ENCODE measurements around the gene CCDC187.
"Not testable (repeated sequence)": the region's sequence is repeated elsewhere in the genome, so short reads cannot be mapped to it uniquely, and the experiment has no call there.

Gene CCDC187

GRCh38 chr9:136283291-136284235, 20.3 kb downstream of the CCDC187 start:
- DNase-seq = peak; percentile 73

DNA sequence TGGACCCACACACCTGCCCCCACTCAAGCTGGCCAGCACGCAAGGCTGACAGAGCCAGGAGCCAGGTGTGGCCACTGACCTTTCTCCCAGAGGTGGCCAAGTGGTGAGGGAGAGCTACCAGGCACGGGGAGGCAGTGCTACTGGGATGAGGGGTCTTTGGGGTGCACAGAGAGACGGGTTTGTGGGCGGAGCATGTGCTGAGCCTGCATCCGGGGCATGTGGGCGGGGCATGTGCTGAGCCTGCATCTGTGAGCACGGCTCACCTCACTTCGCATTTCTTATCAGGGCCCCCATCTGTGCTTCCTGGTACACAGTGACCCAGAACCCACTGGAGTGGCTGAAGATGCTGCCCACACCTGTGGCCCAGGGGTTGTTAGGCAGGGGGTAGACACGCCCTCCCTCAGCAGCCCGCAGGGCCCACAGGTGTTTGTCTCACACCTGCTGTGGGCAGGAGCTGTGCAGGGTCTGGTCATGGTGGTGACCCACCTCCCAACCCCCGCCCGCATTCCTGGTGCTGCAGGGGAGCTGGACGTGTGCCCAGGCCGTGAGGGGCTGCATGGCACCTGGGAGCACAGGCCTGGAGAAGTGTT, 21.5 kb downstream of the CCDC187 start:
- no peak for DNase-seq

GRCh38 chr9:136281421-136282271, 22.2 kb downstream of the CCDC187 start:
- no peak for DNase-seq

GRCh38 chr9:136280535-136281315, 23.2 kb downstream of the CCDC187 start:
- DNase-seq = no peak

DNA sequence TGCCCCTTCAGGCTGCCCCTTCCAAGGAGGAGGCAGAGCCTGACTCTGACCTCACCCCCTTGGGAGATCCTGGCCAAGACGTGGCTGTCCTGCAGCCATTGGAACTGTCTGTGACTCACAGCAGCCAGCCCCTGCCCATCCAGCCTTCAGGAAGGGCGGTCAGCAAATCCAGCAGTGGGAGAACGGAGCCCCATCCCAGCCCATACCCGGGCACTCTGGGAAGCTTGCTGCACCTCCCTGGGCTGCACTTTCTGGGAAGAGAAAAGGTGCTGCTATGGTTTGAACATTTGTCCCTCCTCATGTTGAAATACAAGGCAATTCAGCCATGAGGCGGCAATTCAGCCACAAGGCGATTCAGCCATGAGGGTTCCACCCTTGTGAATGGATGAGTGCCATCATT, 24.4 kb downstream of the CCDC187 start:
- DNase-seq = no peak

DNA sequence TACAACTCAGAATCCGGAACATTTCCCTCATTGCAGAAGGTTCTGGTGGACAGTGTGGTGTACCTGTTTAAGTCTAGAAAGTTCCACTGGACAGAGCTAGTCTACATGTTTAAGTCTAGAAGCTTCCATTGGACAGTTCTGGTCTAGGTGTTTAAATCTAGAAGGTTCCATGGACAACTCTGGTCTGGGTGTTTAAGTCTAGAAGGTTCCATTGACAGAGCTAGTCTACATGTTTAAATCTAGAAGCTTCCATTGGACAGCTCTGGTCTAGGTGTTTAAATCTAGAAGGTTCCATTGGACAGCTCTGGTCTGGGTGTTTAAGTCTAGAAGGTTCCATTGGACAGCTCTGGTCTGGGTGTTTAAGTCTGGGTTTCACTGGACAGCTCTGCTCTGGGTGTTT, 25.0 kb downstream of the CCDC187 start:
- no peak for DNase-seq

DNA sequence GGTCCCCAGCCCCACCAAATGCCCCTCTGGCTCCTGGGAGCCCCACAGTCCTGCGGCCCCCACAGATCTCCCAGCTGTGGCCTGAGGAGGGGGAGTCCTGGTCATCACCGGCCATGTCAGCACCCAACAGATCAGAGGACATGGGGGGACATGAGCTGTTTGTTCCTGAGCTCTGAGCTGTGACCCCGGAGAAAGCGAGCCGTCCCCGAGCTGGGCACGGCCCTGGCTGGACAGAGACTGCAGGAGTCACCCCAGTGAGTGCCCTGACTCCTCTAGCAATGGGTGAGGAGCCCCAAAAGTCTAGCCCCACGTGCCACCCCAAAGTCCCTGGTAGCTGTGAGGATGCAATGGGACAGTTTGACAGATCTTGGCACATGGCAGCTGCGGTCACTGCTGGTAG, 25.7 kb downstream of the CCDC187 start:
- DNase-seq = no peak

- no peak for DNase-seq
Measured at GRCh38 chr9:136277746-136278145, 26.1 kb downstream of the CCDC187 start.

- DNase-seq = no peak
Measured at GRCh38 chr9:136276716-136277115, 27.2 kb downstream of the CCDC187 start.

DNA sequence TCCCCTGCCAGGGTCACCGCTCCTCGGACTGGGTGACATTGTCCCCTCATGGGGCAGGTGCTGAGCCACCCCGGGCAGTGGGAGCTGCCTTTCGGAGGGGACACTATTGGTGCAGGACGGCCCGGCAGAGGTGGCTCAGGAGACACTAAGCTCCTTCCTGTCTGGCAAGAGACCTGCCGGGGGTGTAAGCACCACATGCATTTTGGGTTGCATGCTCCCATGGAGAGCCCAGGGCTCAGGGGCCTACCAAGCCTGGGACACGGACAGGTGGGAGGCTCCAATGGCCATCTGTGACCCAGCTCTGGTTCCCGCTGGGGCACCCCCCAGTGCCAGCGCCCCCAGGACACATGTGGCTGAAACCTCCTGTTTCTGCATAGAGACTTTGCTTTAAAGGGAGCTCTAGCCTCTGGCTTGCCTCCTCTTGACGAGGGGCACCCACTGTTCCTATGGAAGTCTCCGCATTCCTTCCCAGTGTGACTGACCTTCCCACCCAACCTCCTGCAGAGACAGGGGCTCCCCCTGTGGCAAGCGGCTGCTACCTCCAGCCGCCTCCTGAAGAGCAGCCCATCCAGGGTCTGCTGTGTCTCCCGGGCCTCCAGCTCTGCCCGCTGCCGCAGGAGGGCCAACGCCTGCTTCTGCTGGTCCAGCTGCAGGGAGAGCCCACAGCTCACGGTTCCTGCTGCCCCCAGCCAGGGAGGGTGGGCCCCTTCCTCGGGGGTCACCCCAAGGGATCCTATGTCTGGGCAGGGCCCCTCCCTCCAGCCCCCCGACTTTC, 28.1 kb downstream of the CCDC187 start:
- no peak for DNase-seq

- no peak for DNase-seq
Measured at GRCh38 chr9:136274786-136275654, 28.9 kb downstream of the CCDC187 start.

DNA sequence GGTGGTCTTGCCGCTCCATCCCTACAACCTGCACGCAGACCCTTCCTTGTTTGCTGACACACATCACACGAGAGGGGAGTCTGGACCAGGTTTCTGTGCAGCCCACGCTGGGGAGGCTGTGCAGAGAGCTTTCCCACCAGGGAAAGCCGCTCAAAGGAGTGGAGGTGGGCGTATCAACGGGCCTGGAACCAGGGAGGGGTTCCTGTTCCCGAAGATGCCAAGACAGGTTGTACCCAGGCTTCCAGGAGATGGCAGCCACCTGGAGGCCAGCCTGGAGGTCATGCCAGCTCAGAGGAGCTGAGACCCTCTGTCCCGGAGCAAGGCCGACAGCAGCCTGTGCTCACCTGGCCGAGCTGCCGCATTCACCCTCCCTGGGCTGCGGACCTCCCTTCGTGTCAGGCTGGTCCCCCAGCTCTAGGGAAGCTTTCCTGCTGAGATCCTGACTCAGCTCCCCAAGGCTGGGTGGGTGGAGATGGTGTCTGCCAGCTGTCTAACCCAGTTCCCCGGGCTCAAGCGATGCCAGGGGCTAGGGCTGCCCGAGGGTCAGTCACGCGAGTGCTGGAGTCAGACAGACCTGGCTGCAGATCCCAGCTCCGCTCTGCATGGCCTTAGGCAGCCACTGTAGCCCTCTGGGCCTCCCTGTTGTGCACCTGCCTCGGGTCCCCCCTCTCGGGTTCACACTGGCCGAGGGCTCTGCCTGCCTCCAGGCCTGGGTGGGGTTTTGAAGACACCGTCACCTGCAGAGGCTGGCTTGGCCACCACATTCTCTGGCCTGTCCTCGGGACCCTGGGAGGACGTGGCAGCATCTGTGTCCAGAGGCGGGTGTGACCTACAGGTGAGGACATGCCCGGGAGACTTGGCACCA, 29.7 kb downstream of the CCDC187 start:
- no peak for DNase-seq

GRCh38 chr9:136273244-136273865, 30.5 kb downstream of the CCDC187 start:
- DNase-seq = no peak

GRCh38 chr9:136270173-136270705, 33.7 kb downstream of the CCDC187 start:
- DNase-seq = no peak

- no peak for DNase-seq
Measured at GRCh38 chr9:136268735-136269134, 35.2 kb downstream of the CCDC187 start.

DNA sequence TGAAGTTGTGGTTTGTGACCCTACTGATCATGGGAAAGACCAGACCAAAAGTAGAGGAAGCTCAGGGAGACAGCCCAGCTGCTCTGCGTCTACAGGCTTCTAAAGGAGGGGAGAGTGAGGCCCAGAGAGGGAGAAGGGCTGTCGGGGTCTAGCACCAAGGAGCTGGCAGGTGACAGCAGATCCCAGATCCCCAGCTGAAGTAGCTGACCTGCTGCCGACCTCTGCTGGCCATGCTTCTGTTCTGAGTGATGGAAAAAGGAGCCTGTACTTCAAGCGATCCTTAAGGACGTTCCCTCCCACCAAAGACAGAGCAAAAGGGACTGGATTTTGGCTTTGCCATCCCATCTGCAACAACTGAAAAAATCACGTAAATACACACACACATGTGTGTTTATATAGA, 35.6 kb downstream of the CCDC187 start:
- DNase-seq = no peak

DNA sequence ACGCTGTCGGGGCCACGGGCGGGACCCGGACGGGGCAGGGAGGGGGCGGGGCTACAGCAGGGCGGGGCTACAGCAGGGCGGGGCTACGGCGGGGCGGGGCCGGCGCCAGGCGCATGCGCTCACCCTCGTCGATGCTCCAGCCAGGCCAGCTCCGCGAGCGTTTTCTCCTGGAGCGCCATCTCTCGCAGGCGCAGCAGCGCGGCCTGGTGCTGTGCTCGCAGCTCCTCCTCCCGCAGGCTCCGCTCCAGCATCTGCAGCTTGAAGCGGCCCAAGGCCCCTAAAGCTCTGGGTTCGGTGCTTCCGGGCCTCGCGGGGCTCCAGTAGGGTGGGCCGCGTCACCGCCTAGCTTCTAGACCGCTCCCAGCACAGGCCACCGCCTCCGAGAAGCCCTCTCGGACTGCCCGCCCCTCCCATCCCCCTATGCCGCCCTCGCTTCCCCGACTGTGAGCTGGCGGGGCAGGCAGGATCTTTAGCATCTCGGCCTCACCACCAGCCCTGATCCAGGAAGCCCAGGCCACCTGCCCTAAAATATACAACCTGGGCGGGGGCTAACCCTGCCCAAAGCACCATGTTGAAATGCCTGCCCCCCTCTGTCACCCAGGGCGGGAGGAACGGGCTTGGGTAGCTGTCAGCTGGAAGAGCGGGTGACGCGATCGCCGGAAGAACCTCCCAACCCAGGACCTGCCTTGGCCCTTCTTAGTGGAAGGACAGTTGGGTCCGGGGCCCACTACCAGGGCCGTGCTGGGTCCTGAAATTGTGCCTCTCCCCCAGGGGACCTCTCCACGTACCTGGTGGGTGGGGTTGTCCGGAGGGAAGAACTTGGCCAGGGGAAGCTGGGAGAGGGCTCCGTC, 36.4 kb downstream of the CCDC187 start:
- peak; percentile 79 for DNase-seq

GRCh38 chr9:136266641-136267040, 37.3 kb downstream of the CCDC187 start:
- not testable (repeated sequence) for DNase-seq
